GM21423 (cell line): Measurements from ENCODE around the gene CCR6.

ENCODE experiments used
- ATAC-seq: cut with Tn5 transposase; IDR thresholded peaks from one replicate; pipeline ENCODE4 v1.9.1; 2021; ENCODE audit warnings: mild to moderate bottlenecking, moderate library complexity; ENCODE audit not compliant: unreplicated experiment

CCR6 gene

GRCh38 chr6:167122827-167123657 lies at the start of gene CCR6:
Gene CCR6, plus strand, starts transcription at chr6:167123096. Its CDS starts 13,039 bp downstream, at chr6:167136135.
- ATAC-seq: peak; percentile 27

- ATAC-seq: no peak
Observed at GRCh38 chr6:167073679-167074274, 49.1 kb upstream of the CCR6 start.

GRCh38 chr6:167077241-167077932 lies 45.5 kb upstream of the CCR6 start:
- no peak for ATAC-seq

GRCh38 chr6:167078745-167079144 lies 44.2 kb upstream of the CCR6 start:
- ATAC-seq: no peak

- peak; percentile 98 for ATAC-seq
Observed at GRCh38 chr6:167079853-167080297, 43.0 kb upstream of the CCR6 start.

- no peak for ATAC-seq
Observed at GRCh38 chr6:167087857-167088354, 35.0 kb upstream of the CCR6 start.

GRCh38 chr6:167088741-167089140 lies 34.2 kb upstream of the CCR6 start:
- peak; percentile 30 for ATAC-seq

- no peak for ATAC-seq
Observed at GRCh38 chr6:167089243-167090142, 33.4 kb upstream of the CCR6 start.

GRCh38 chr6:167090171-167090570 lies 32.7 kb upstream of the CCR6 start:
- no peak for ATAC-seq

- ATAC-seq: no peak
Observed at GRCh38 chr6:167091026-167091804, 31.7 kb upstream of the CCR6 start.

- no peak for ATAC-seq
Observed at GRCh38 chr6:167091805-167092107, 31.1 kb upstream of the CCR6 start.

- ATAC-seq: no peak
Observed at GRCh38 chr6:167092672-167093339, 30.1 kb upstream of the CCR6 start.

GRCh38 chr6:167093406-167093921 lies 29.4 kb upstream of the CCR6 start:
- ATAC-seq: no peak

GRCh38 chr6:167093922-167094432 lies 28.9 kb upstream of the CCR6 start:
- peak; percentile 43 for ATAC-seq

GRCh38 chr6:167094436-167094819 lies 28.5 kb upstream of the CCR6 start:
- ATAC-seq: peak; percentile 21

- peak; percentile 44 for ATAC-seq
Observed at GRCh38 chr6:167094820-167095637, 27.9 kb upstream of the CCR6 start.

GRCh38 chr6:167095888-167096287 lies 27.0 kb upstream of the CCR6 start:
- ATAC-seq: no peak

- no peak for ATAC-seq
Observed at GRCh38 chr6:167096991-167097390, 25.9 kb upstream of the CCR6 start.
